Measurements from ENCODE around the gene KIF1A. TPM values are rescaled to one million over a fixed set of nuclear protein-coding genes. Genes with fewer than 3 reads are reported as not detected.
A peak's percentile ranks its signal among the peaks of the same experiment; 100 is the strongest.

KIF1A gene
- total and polyA plus RNA-seq, 8 donors: 32.4 to 76.0 (median 62.1) TPM

GRCh38 chr2:240778426-240778825 lies 41.6 kb downstream of the KIF1A start:
- 84 to 86% methylated on average over 26 of the region's 26 CpGs for WGBS, 2 donors
- no peak overlapping the region for H3K4me3 ChIP-seq
- no peaks in the 10 kb centered on the region for H3K9me3 ChIP-seq
- no peaks in the 10 kb centered on the region for H3K4me1 ChIP-seq
- FAIRE-seq (no peak), DNase-seq (peak in 2 of 6 donors; percentile 8 to 30), ATAC-seq (no peak)
- peaks cover 0 to 9% (median 0%) of the 10 kb centered on the region in 3 donors for H3K36me3 ChIP-seq
- no peaks in the 10 kb centered on the region for H3K27me3 ChIP-seq
- intact Hi-C loops (cut with DNase I): no loop called here
- TF ChIP-seq, protein P1, sequence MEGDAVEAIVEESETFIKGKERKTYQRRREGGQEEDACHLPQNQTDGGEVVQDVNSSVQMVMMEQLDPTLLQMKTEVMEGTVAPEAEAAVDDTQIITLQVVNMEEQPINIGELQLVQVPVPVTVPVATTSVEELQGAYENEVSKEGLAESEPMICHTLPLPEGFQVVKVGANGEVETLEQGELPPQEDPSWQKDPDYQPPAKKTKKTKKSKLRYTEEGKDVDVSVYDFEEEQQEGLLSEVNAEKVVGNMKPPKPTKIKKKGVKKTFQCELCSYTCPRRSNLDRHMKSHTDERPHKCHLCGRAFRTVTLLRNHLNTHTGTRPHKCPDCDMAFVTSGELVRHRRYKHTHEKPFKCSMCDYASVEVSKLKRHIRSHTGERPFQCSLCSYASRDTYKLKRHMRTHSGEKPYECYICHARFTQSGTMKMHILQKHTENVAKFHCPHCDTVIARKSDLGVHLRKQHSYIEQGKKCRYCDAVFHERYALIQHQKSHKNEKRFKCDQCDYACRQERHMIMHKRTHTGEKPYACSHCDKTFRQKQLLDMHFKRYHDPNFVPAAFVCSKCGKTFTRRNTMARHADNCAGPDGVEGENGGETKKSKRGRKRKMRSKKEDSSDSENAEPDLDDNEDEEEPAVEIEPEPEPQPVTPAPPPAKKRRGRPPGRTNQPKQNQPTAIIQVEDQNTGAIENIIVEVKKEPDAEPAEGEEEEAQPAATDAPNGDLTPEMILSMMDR (IDR thresholded peaks at IDR 0.05): no peak
- H3K27ac ChIP-seq: no peak overlapping the region

GRCh38 chr2:240777456-240778212 lies 42.4 kb downstream of the KIF1A start:
- Histone ChIP-seq H3K27ac (no peak overlapping the region), H3K27me3 (no peaks in the 10 kb centered on the region), H3K36me3 (peaks cover 0 to 16% (median 0%) of the 10 kb centered on the region in 3 donors), H3K4me1 (no peaks in the 10 kb centered on the region), H3K9me3 (no peaks in the 10 kb centered on the region), H3K4me3 (no peak overlapping the region)
- intact Hi-C loops (cut with DNase I): no loop called here
- TF ChIP-seq, protein P1 (IDR thresholded peaks at IDR 0.05): no peak
- DNase-seq: peak in 2 of 6 donors; percentile 3 to 60
- WGBS, 2 donors: 90% methylated on average over 49 of the region's 49 CpGs
- FAIRE-seq: no peak
- no peak for ATAC-seq

DNA sequence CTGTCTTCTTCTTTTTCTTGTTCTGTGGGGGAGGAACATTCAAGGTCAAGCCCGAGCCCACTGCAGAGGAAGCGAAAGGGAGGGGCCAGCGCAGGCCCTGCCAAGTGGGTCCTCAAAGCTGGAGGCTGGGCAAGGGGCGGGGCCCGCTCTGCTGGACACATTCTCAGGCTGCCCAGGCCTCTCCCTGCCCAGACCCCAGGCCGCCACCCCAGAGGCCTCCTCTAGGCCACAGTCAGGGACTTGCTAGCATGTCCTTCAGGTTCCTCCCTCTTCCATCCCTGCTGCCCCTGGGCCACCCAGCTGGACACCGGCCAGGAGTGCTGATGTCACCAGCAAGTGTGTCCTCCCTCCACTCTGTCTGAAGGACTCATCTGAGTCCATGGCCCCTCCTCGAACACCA lies 44.1 kb downstream of the KIF1A start:
- no peak for FAIRE-seq
- peak in 1 of 6 donors; percentile 64 for DNase-seq

GRCh38 chr2:240774856-240775255 lies 45.2 kb downstream of the KIF1A start:
- DNase-seq (no peak), FAIRE-seq (no peak), ATAC-seq (no peak)
- peaks cover 0 to 27% (median 0%) of the 10 kb centered on the region in 3 donors for H3K36me3 ChIP-seq
- no peak overlapping the region for H3K27ac ChIP-seq
- H3K27me3 ChIP-seq: no peaks in the 10 kb centered on the region
- 88 to 91% methylated on average over 8 to 9 of the region's 9 CpGs for WGBS, 2 donors
- no peaks in the 10 kb centered on the region for H3K9me3 ChIP-seq
- intact Hi-C loops (cut with DNase I): no loop called here
- TF ChIP-seq, protein P1 (IDR thresholded peaks at IDR 0.05): no peak
- H3K4me1 ChIP-seq: no peaks in the 10 kb centered on the region
- H3K4me3 ChIP-seq: no peak overlapping the region

More for the DNA sequence above, 44.1 kb downstream of the KIF1A start:
- Histone ChIP-seq H3K27ac (no peak overlapping the region), H3K27me3 (no peaks in the 10 kb centered on the region), H3K9me3 (no peaks in the 10 kb centered on the region), H3K36me3 (peaks cover 0 to 17% (median 0%) of the 10 kb centered on the region in 3 donors), H3K4me3 (no peak overlapping the region), H3K4me1 (no peaks in the 10 kb centered on the region)
- ATAC-seq: peak in 2 of 4 donors; percentile 7 to 28
- TF ChIP-seq, protein P1 (IDR thresholded peaks at IDR 0.05): no peak
- WGBS, 2 donors: 77 to 78% methylated on average over 8 of the region's 8 CpGs
- intact Hi-C loops (cut with DNase I): no loop called here

DNA sequence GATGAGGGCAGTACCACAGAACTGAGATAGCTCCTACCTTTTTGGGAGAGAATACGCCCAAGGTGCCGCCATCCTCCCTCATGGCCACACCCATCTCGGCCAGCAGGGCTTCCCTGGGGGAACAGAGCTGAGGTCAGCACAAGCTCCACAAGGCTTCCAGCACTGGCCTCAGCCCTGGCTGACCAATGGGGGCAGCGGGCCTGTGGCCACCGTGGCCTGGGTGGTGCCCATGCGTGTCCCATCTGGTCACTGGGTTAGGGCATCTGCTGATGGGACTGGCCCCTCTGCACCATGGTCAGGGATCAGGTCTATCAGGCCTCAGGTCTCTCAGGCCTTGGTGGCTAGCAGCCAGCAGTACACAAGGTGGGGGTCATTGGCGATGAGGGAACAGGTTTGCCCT lies 50.9 kb downstream of the KIF1A start:
- no peaks in the 10 kb centered on the region for H3K4me1 ChIP-seq

More for the DNA sequence above, 50.9 kb downstream of the KIF1A start:
- Histone ChIP-seq H3K27me3 (no peaks in the 10 kb centered on the region), H3K36me3 (peaks cover 0 to 31% (median 0%) of the 10 kb centered on the region in 3 donors), H3K4me3 (no peak overlapping the region), H3K27ac (no peak overlapping the region), H3K9me3 (no peaks in the 10 kb centered on the region)
- intact Hi-C loops (cut with DNase I): no loop called here
- TF ChIP-seq, protein P1 (IDR thresholded peaks at IDR 0.05): no peak
- DNase-seq (no peak), ATAC-seq (no peak), FAIRE-seq (no peak)
- 93 to 96% methylated on average over 7 of the region's 7 CpGs for WGBS, 2 donors
